Thyroid gland (tissue), 4 donors: ENCODE measurements around the gene TERT. TPM values are rescaled to one million over a fixed set of nuclear protein-coding genes. Genes with fewer than 3 reads are reported as not detected.
"Not testable (repeated sequence)": the region's sequence is repeated elsewhere in the genome, so short reads cannot be mapped to it uniquely, and the experiment has no call there.

Experiments
- DNase-seq, 2 donors: peaks; one replicate each; pipeline ENCODE4 v3.0.0-alpha.2; 2019
- H3K27ac ChIP-seq, 3 donors: fragments of 200-600 bp; sonication (generic); 1 replicate in 2 of 3; 2 replicates in 1 of 3; pipeline ENCODE4 v1.5.1; 2016 to 2019; ENCODE audit warnings: mild to moderate bottlenecking in 1 of 3, moderate library complexity in 1 of 3
- H3K27me3 ChIP-seq: fragments of 200-600 bp; sonication (generic); one replicate; pipeline ENCODE4 v1.5.1; 2019
- H3K36me3 ChIP-seq, 2 donors: fragments of 200-600 bp; sonication (generic); one replicate each; pipeline ENCODE4 v1.5.1; 2016 to 2019
- H3K4me1 ChIP-seq, 2 donors: fragments of 200-600 bp; sonication (generic); one replicate each; pipeline ENCODE4 v1.5.1; 2017 to 2019
- H3K4me3 ChIP-seq, 3 donors: fragments of 200-600 bp; sonication (generic); replicated peaks in 1 of 3; 1 replicate in 2 of 3; 2 replicates in 1 of 3; pipeline ENCODE4 v1.5.1; 2016; ENCODE audit warnings: mild to moderate bottlenecking in 1 of 3
- H3K9me3 ChIP-seq: fragments of 200-600 bp; sonication (generic); one replicate; pipeline ENCODE4 v1.5.1; 2017
- POLR2A ChIP-seq, 2 donors: fragments of 450-650 bp; IDR thresholded peaks; one replicate each; pipeline ENCODE4 v1.6.1; 2017; ENCODE audit warnings: antibody characterized with exemption in 2 of 2, mild to moderate bottlenecking in 2 of 2, moderate library complexity in 1 of 2
- WGBS, 2 donors: methylation state at CpG; one replicate each; pipeline ENCODE4 v1.1.5; 2017; 5-methylcytosine and 5-hydroxymethylcytosine counted together
- intact Hi-C: fragments of 100-400 bp; cut with DNase I; formaldehyde crosslinking; loops from one replicate; pipeline ENCODE4 v1.15.1; 2023
- total RNA-seq, 4 donors: library from RNA; depleted of rRNA; stranded (reverse); fragments of >200 nt; gene quantifications; one replicate each; pipeline ENCODE4 v1.2.3, GENCODE V29; 2016
- TF ChIP-seq, protein P1 (sequence below), 6 experiments: fragments of 200-600 bp in 3 of 6; fragments of 450-650 bp in 3 of 6; sonication (generic) in 3 of 6; IDR thresholded peaks; one replicate each; pipeline ENCODE4 v1.5.1; 2016 to 2019; ENCODE audit warnings: antibody characterized with exemption in 6 of 6, mild to moderate bottlenecking in 2 of 6, inconsistent platforms in 1 of 6, moderate library complexity in 1 of 6

TERT gene
- total RNA-seq, 4 donors from 2014 or later: not detected

DNA sequence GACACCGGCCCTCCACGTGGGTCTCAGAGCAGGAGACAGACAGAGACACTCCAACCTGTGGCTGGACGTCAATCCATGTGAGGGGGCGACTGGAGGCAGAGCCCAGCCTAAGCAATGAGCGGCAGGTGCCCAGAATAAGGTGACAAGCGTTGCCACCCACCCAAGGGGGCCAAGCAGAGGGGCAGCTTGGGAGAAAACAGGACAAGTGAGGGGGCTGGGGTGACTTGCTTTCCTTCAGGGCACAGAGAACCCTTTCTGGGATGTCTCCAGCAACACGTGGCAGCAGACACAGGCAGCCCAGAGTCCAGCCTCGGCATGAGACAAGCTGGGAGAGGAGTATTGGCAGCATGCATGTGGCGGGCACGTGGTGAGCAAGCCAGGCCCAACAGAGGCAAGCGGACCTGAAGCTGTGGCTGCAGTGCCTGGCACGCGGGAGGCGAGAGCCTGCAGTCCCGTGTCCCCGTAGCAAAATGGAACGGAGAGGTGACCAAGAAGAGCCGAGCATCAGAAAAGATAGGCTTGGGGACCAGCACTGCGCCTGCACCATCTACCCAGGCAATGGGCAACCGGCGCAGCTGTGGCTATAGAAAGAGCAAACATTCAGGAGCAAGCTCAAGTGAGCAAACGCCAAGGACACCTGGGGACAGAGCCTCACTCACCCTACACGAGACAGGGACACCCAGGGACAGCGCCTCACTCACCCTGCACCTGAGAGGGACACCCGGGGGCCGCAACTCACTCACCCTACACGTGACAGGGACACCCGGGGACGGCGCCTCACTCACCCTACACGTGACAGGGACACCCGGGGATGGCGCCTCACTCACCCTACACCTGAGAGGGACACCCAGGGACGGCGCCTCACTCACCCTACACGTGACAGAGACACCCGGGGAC is 6.2 kb downstream of the TERT start:
- 90 to 92% methylated on average over 35 to 36 of the region's 37 CpGs for WGBS, 2 donors

DNA sequence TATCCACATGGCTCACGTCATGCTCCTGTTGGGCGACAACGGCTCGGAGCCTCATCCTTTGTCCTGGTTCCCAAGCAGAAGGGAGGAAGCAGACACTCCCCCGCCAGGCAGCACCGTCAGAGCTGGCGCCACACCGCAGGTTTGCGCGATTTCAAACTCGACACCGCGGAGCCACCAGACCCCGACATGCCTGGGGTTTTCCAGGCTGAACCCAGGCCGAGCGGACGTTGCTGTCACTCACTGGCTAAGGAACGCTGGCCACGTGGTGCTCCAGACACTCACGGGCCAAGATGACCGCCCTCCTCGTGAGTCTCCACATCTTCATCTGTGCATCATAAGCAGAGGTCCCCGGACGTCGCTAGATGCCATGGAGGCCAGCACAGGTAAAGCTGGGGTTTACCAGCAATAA is 9.0 kb downstream of the TERT start:
- Histone ChIP-seq H3K36me3 (no peaks in the 10 kb centered on the region), H3K4me1 (no peaks in the 10 kb centered on the region), H3K9me3 (no peaks in the 10 kb centered on the region), H3K27me3 (no peaks in the 10 kb centered on the region), H3K4me3 (no peak overlapping the region), H3K27ac (no peak overlapping the region)
- DNase-seq: no peak
- TF ChIP-seq, protein P1, sequence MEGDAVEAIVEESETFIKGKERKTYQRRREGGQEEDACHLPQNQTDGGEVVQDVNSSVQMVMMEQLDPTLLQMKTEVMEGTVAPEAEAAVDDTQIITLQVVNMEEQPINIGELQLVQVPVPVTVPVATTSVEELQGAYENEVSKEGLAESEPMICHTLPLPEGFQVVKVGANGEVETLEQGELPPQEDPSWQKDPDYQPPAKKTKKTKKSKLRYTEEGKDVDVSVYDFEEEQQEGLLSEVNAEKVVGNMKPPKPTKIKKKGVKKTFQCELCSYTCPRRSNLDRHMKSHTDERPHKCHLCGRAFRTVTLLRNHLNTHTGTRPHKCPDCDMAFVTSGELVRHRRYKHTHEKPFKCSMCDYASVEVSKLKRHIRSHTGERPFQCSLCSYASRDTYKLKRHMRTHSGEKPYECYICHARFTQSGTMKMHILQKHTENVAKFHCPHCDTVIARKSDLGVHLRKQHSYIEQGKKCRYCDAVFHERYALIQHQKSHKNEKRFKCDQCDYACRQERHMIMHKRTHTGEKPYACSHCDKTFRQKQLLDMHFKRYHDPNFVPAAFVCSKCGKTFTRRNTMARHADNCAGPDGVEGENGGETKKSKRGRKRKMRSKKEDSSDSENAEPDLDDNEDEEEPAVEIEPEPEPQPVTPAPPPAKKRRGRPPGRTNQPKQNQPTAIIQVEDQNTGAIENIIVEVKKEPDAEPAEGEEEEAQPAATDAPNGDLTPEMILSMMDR (IDR thresholded peaks at IDR 0.05): no peak
- TF ChIP-seq POLR2A (IDR thresholded peaks at IDR 0.05): no peak
- intact Hi-C loops: no loop called here
- 93% methylated on average over 25 of the region's 25 CpGs for WGBS, 2 donors

More for the DNA sequence above, 6.2 kb downstream of the TERT start:
- H3K4me3 ChIP-seq: no peak overlapping the region
- no peak overlapping the region for H3K27ac ChIP-seq
- H3K4me1 ChIP-seq: no peaks in the 10 kb centered on the region
- DNase-seq: no peak
- no peaks in the 10 kb centered on the region for H3K27me3 ChIP-seq
- H3K36me3 ChIP-seq: no peaks in the 10 kb centered on the region
- H3K9me3 ChIP-seq: no peaks in the 10 kb centered on the region
- intact Hi-C loops: no loop called here
- TF ChIP-seq, protein P1 (IDR thresholded peaks at IDR 0.05): no peak
- no peak for TF ChIP-seq POLR2A (IDR thresholded peaks at IDR 0.05)

DNA sequence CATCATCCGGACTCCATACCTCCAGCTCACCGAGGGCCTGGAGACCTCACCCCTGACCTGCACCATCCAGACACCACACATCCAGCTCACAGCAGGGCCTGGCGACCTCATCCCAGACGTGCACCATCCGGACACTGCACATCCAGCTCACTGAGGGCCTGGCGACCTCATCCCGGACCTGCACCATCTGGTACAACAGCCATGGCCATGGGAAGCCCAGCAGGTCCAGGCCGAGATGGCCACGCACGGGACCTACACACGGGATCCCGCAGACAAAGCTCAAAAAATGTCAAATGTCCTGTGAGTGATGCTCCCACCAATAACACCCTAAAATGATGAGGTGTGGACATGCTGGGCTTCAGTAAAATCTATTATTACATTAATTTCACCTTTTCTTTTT is 9.7 kb downstream of the TERT start:
- TF ChIP-seq, protein P1 (IDR thresholded peaks at IDR 0.05): no peak
- TF ChIP-seq POLR2A (IDR thresholded peaks at IDR 0.05): no peak
- Histone ChIP-seq H3K4me3 (no peak overlapping the region), H3K27me3 (no peaks in the 10 kb centered on the region), H3K36me3 (no peaks in the 10 kb centered on the region), H3K4me1 (no peaks in the 10 kb centered on the region), H3K9me3 (no peaks in the 10 kb centered on the region), H3K27ac (no peak overlapping the region)
- 93 to 94% methylated on average over 12 of the region's 12 CpGs for WGBS, 2 donors
- intact Hi-C loops: no loop called here
- no peak for DNase-seq

DNA sequence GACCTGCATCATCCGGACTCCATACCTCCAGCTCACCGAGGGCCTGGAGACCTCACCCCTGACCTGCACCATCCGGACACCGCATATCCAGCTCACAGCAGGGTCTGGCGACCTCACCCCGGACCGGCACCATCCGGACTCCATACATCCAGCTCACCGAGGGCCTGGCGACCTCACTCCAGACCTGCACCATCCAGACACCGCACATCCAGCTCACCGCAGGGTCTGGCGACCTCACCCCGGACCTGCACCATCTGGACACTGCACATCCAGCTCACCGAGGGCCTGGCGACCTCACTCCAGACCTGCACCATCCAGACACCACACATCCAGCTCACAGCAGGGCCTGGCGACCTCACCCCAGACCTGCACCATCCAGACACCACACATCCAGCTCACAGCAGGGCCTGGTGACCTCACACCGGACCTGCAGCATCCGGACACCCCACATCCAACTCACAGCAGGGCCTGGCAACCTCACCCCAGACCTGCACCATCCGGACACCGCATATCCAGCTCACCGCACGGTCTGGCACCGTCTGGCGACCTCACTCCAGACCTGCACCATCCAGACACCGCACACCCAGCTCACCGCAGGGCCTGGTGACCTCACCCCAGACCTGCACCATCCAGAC is 10.4 kb downstream of the TERT start:
- H3K4me1 ChIP-seq, H3K9me3 ChIP-seq, H3K4me3 ChIP-seq, H3K27me3 ChIP-seq, intact Hi-C loops, DNase-seq, H3K36me3 ChIP-seq, H3K27ac ChIP-seq: not testable (repeated sequence)
- WGBS, 2 donors: 79 to 93% methylated on average over 22 to 26 of the region's 27 CpGs

DNA sequence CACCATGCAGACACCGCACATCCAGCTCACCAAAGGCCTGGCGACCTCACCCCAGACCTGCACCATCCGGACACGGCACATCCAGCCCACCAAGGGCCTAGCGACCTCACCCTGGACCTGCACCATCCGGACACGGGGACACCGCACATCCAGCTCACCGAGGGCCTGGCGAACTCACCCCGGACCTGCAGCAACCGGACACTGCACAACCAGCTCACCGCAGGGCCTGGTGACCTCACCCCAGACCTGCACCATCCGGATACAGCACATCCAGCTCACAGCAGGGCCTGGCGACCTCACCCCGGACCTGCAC is 11.2 kb downstream of the TERT start:
- H3K4me3 ChIP-seq, H3K27ac ChIP-seq, H3K4me1 ChIP-seq, DNase-seq, H3K27me3 ChIP-seq, H3K9me3 ChIP-seq, H3K36me3 ChIP-seq, intact Hi-C loops: not testable (repeated sequence)
- 93 to 100% methylated on average over 3 to 6 of the region's 16 CpGs for WGBS, 2 donors

DNA sequence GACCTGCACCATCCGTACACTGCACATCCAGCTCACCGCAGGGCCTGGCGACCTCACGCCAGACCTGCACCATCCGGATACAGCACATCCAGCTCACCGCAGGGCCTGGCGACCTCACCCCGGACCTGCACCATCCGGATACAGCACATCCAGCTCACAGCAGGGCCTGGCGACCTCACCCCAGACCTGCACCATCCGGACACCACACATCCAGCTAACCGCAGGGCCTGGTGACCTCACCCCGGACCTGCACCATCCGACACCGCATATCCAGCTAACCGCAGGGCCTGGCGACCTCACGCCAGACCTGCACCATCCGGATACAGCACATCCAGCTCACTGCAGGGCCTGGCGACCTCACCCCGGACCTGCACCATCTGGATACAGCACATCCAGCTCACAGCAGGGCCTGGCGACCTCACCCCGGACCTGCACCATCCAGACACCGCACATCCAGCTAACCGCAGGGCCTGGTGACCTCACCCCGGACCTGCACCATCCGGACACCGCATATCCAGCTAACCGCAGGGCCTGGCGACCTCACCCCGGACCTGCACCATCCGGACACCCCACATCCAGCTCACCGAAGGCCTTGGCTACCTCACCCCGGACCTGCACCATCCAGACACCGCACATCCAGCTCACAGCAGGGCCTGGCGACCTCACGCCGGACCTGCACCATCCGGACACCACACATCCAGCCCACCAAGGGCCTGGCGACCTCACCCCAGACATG is 11.7 kb downstream of the TERT start:
- H3K27ac ChIP-seq, DNase-seq, H3K27me3 ChIP-seq, H3K9me3 ChIP-seq, intact Hi-C loops, H3K4me1 ChIP-seq, H3K36me3 ChIP-seq, H3K4me3 ChIP-seq: not testable (repeated sequence)
- WGBS, 2 donors: 92 to 96% methylated on average over 31 to 34 of the region's 40 CpGs
